Osteocyte (in vitro differentiated cells): Measurements from ENCODE around the gene CUBN. TPM values are rescaled to one million over a fixed set of nuclear protein-coding genes. Genes with fewer than 3 reads are reported as not detected.

Experiments used
- DNase-seq: peaks from one replicate; pipeline ENCODE4 v3.0.0; 2021; ENCODE audit warnings: mixed read lengths; ENCODE audit not compliant: unreplicated experiment; ENCODE audit errors: extremely low spot score
- H3K27ac Mint-ChIP-seq: one replicate; pipeline ENCODE4 v1.8.0; 2021; ENCODE audit warnings: mild to moderate bottlenecking, mixed read lengths; ENCODE audit not compliant: unreplicated experiment
- H3K27me3 Mint-ChIP-seq: one replicate; pipeline ENCODE4 v1.8.0; 2021; ENCODE audit warnings: mixed read lengths; ENCODE audit not compliant: unreplicated experiment
- H3K36me3 Mint-ChIP-seq: one replicate; pipeline ENCODE4 v1.8.0; 2021; ENCODE audit warnings: mixed read lengths; ENCODE audit not compliant: unreplicated experiment
- H3K4me1 Mint-ChIP-seq: one replicate; pipeline ENCODE4 v1.8.0; 2021; ENCODE audit warnings: mixed read lengths; ENCODE audit not compliant: unreplicated experiment
- H3K4me3 Mint-ChIP-seq: one replicate; pipeline ENCODE4 v1.8.0; 2021; ENCODE audit warnings: mild to moderate bottlenecking, moderate library complexity, mixed read lengths; ENCODE audit not compliant: unreplicated experiment
- H3K9me3 Mint-ChIP-seq: one replicate; pipeline ENCODE4 v1.8.0; 2021; ENCODE audit warnings: mixed read lengths; ENCODE audit not compliant: unreplicated experiment
- CTCF ChIP-seq: fragments of 200-600 bp; sonication (generic); IDR thresholded peaks from 2 replicates; pipeline ENCODE4 v1.5.0; 2021; ENCODE audit warnings: antibody characterized with exemption, mild to moderate bottlenecking, moderate library complexity
- total RNA-seq: library from RNA; stranded (reverse); gene quantifications from 2 replicates; pipeline ENCODE4 v1.2.1, GENCODE V29; 2021

The CUBN gene
- total RNA-seq, 1 donor from 2014 or later = 1.4 TPM

GRCh38 chr10:16950656-16951601 lies 178.7 kb downstream of the CUBN start:
- Mint-ChIP-seq H3K27ac (peak overlapping the region; percentile 75), H3K4me3 (peak overlapping the region; percentile 41), H3K4me1 (peaks cover 31% of the 10 kb centered on the region), H3K9me3 (no peaks in the 10 kb centered on the region), H3K36me3 (no peaks in the 10 kb centered on the region), H3K27me3 (no peaks in the 10 kb centered on the region)
- TF ChIP-seq CTCF = no peak
- DNase-seq = no peak

- Mint-ChIP-seq H3K4me3 (no peak overlapping the region), H3K4me1 (peaks cover 38% of the 10 kb centered on the region), H3K27me3 (no peaks in the 10 kb centered on the region), H3K36me3 (no peaks in the 10 kb centered on the region), H3K27ac (peak overlapping the region; percentile 28), H3K9me3 (no peaks in the 10 kb centered on the region)
- TF ChIP-seq CTCF = no peak
- no peak for DNase-seq
Observed at GRCh38 chr10:16949816-16950215, 179.8 kb downstream of the CUBN start.

- Mint-ChIP-seq H3K27ac (no peak overlapping the region), H3K4me1 (peaks cover 51% of the 10 kb centered on the region), H3K4me3 (no peak overlapping the region), H3K9me3 (no peaks in the 10 kb centered on the region), H3K27me3 (no peaks in the 10 kb centered on the region), H3K36me3 (no peaks in the 10 kb centered on the region)
- no peak for TF ChIP-seq CTCF
- no peak for DNase-seq
Observed at GRCh38 chr10:16948361-16948760, 181.2 kb downstream of the CUBN start.

GRCh38 chr10:16947069-16947468 lies 182.5 kb downstream of the CUBN start:
- Mint-ChIP-seq H3K4me1 (peaks cover 42% of the 10 kb centered on the region), H3K27me3 (no peaks in the 10 kb centered on the region), H3K36me3 (no peaks in the 10 kb centered on the region), H3K27ac (no peak overlapping the region), H3K4me3 (no peak overlapping the region), H3K9me3 (no peaks in the 10 kb centered on the region)
- no peak for DNase-seq
- no peak for TF ChIP-seq CTCF

GRCh38 chr10:16945593-16945992 lies 184.0 kb downstream of the CUBN start:
- Mint-ChIP-seq H3K27me3 (no peaks in the 10 kb centered on the region), H3K36me3 (no peaks in the 10 kb centered on the region), H3K9me3 (no peaks in the 10 kb centered on the region), H3K4me1 (peaks cover 31% of the 10 kb centered on the region), H3K27ac (peak overlapping the region; percentile 86), H3K4me3 (no peak overlapping the region)
- no peak for TF ChIP-seq CTCF
- no peak for DNase-seq
